GM18502 (cell line): Measurements from ENCODE around the gene SCUBE1.

Experiments used
- ATAC-seq: cut with Tn5 transposase; IDR thresholded peaks from one replicate; pipeline ENCODE4 v1.9.1; 2021; ENCODE audit warnings: mild to moderate bottlenecking; ENCODE audit not compliant: unreplicated experiment, poor library complexity

Gene SCUBE1

GRCh38 chr22:43267981-43268660, 75.1 kb downstream of the SCUBE1 start:
- ATAC-seq: no peak

DNA sequence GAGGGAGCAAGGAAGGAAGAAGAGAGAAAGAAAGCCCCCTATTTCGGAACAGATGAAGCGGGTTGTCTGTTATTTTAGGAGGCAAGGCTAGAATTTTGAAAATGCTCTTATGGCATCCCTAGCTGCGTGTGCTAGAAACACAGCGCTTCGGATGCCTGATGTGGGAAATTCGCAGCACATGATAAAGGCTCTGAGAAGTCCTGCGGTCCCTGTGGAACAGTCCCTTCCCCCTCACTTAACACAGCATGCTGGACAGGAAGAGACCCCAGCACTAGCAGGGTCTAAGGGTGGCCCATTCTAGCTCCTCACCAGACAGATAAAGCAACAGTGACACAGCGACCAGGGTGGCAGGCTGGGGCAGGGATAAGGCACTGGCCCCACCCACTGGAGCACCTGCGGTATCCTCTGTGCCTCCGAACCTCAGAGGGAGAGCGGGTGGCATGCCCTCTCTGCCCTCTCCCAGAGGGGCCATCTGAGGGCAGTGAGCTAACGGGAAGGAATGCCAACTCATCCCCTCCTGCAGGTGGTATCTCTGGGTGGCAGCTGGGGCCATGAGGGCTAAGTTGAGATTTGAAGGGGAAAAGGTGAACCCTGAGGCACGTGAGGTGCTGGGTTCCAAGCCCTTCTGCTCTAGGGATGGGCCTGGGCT, 75.7 kb downstream of the SCUBE1 start:
- no peak for ATAC-seq

DNA sequence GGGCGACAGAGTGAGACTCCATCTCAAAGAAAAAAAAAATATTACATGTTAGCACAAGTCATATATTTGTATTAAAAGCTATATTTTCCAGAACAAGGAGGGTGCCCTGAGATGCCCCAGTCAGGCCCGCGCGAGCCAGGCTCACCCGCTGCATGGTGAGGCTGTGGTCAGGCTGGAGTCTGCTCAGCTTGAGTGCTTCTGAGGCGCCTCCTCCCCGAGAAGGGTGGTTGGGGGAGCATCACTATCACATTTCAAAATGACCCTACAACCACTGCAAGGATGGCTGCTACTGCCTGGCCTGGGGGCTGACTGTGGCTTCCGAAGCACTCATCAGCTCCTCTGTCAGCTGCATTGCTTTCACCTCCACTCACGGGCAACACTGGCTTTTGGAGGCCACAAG, 77.1 kb downstream of the SCUBE1 start:
- no peak for ATAC-seq

DNA sequence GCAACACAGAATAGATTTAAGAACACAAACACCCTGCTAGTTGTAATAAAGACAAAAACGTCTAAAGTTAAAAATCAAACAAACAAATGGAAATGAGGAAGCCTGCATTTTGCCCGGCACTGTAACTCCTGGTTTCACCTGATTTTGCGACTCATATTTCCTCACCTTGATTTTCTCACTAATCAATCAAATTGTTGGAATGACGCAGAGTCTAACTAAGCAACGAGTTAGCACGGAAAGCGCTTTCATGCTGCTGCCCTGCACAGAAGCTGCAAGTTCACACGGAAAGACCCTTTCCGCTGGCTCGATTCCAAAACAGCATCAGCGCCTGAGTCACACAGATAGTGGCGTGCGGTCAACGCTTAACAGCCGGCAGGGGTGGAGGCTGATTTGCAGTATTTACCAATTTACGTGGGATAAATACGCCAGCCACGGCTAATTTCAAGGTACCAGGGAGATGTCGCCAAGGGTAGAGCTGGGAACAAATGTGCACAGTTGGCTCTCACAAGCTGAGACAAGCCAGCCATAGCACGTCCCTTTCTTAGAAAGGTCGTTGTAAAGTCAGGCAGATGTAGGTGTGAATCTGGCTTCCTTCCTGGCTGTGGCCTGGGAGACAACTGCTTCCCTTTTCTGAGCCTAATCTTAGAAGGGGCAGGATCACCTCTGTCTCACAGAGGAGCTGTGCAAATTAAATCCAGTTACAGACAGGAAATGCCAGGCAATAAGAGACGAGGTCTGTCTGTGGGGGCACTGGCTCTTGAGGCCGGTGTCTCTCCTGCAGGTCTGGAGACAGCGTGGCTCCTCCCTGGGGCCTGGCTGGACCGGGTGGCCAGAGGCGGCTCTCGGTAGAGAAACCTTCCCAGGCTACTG, 79.3 kb downstream of the SCUBE1 start:
- peak; percentile 67 for ATAC-seq

DNA sequence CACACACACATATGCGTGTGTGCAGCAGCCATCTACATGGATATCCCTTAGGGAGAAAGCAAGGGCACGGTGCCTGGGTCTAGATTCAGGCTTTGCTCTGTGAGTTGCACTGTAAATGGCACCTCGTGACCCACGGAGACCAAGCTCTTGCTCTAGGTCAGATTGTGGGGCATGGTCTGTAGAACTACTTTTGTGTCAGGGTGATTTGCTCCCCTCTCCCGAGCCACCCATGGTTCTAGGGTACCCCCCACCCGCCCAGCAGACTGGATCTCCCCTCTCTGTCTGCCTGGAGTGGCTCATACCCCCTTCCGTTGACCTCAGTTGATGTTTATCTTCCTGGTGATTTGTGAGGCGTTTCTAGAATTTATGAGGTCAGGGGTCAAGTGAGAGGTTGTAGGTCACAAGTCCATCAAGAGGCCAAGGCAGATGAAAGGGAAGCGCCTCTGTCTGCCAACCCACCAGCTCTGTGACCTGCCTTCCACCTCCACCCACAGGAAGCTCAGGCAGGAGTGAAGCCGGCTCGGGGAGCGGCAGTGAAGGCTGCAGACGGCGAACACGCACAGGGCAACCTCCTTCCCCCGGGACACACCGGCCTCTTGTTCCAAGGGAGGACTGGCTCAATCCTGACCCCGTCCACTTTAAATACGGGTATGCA, 80.1 kb downstream of the SCUBE1 start:
- no peak for ATAC-seq

GRCh38 chr22:43260331-43261231, 82.6 kb downstream of the SCUBE1 start:
- ATAC-seq: no peak

DNA sequence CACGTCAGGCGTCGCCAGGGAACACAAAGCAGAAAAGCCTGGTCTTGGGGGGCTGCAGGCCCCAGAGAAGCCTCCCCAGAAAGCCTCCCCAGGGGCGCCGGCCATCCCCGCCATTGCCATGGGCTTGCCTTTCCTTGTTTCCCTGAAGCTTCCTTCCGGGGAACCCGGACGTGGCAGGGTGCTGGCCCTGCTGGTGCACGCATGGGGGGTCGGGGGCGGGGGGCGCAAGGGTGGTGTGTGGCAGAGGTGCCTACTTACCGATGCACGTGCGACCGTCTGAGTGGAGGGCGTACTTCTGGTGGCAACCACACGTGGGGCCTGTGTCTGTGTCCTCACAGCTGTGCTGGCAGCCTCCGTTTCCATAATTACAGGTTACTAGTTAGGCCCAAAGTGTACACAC, 85.2 kb downstream of the SCUBE1 start:
- ATAC-seq: no peak

DNA sequence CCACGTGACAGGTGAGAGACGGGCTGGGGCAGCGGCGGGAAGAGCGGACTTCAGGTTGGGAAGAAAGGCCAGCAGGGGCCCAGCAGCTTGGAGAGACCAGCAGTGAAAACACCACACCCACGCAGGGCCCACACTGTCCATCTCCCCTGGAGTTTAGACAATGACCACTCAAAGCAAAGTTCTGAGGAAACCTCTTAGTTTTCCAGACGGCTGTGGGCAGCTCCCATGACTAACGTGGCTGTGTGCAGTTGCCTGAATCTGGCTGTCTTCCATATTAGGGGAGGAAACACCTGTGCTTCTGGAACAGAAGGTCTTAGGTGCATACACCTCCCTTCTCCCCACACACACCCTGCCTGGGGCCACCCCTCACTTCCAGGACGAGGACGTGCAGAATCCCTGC, 85.6 kb downstream of the SCUBE1 start:
- ATAC-seq: no peak

- ATAC-seq: no peak
These were observed 86.1 kb downstream of the SCUBE1 start for GRCh38 chr22:43256976-43257545.

- ATAC-seq: no peak
These were observed 86.6 kb downstream of the SCUBE1 start for GRCh38 chr22:43256569-43256968.

GRCh38 chr22:43255299-43255698, 87.9 kb downstream of the SCUBE1 start:
- ATAC-seq: no peak

GRCh38 chr22:43253839-43254238, 89.3 kb downstream of the SCUBE1 start:
- ATAC-seq: no peak

GRCh38 chr22:43252319-43252718, 90.9 kb downstream of the SCUBE1 start:
- no peak for ATAC-seq

GRCh38 chr22:43249789-43250471, 93.2 kb downstream of the SCUBE1 start:
- ATAC-seq: no peak

GRCh38 chr22:43247546-43248260, 95.5 kb downstream of the SCUBE1 start:
- ATAC-seq: no peak

- no peak for ATAC-seq
These were observed 97.0 kb downstream of the SCUBE1 start for GRCh38 chr22:43246188-43246587.

DNA sequence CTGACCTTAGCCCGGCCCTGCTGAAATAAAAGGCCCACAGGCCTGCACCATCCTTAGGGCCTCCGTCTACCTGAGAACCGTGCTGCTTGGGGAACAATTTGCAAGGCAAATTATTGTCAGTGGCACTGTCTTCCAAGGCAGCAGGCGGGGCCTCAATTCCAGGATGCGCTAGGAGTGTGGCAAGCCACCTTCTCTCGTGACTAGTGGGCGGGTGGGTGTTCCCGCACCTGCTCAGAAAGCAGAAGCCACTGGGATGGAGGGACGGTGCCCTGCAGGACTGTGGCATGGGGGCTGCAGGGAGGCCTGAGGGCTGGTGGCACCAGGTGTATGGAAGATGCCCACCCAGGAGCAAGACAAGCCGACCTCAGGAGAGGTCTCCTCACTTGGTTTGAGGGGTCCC, 97.5 kb downstream of the SCUBE1 start:
- ATAC-seq: no peak

- no peak for ATAC-seq
These were observed 98.2 kb downstream of the SCUBE1 start for GRCh38 chr22:43244803-43245527.
